Nephron progenitor cell (in vitro differentiated cells): Measurements from ENCODE around the gene LIPF.

Experiments used
- DNase-seq: peaks from one replicate; pipeline ENCODE4 v3.0.0; 2021
- H3K27ac Mint-ChIP-seq: 2 replicates; pipeline ENCODE4 v1.8.0; 2021; ENCODE audit warnings: mild to moderate bottlenecking, moderate library complexity, mixed read lengths
- H3K27me3 Mint-ChIP-seq: 2 replicates; pipeline ENCODE4 v1.8.0; 2021; ENCODE audit warnings: mild to moderate bottlenecking, low read depth, mixed read lengths; ENCODE audit not compliant: poor library complexity
- H3K36me3 Mint-ChIP-seq: 2 replicates; pipeline ENCODE4 v1.8.0; 2021; ENCODE audit warnings: low read depth, mixed read lengths
- H3K4me1 Mint-ChIP-seq: 2 replicates; pipeline ENCODE4 v1.8.0; 2021; ENCODE audit warnings: mixed read lengths
- H3K4me3 Mint-ChIP-seq: 2 replicates; pipeline ENCODE4 v1.8.0; 2021; ENCODE audit warnings: mild to moderate bottlenecking, moderate library complexity, mixed read lengths
- H3K9me3 Mint-ChIP-seq: 2 replicates; pipeline ENCODE4 v1.8.0; 2021; ENCODE audit warnings: mild to moderate bottlenecking, moderate library complexity, mixed read lengths
- TF ChIP-seq, protein P1 (sequence below): fragments of 200-600 bp; sonication (generic); IDR thresholded peaks from 2 replicates; pipeline ENCODE4 v1.5.0; 2021; ENCODE audit warnings: antibody characterized with exemption

Gene LIPF

DNA sequence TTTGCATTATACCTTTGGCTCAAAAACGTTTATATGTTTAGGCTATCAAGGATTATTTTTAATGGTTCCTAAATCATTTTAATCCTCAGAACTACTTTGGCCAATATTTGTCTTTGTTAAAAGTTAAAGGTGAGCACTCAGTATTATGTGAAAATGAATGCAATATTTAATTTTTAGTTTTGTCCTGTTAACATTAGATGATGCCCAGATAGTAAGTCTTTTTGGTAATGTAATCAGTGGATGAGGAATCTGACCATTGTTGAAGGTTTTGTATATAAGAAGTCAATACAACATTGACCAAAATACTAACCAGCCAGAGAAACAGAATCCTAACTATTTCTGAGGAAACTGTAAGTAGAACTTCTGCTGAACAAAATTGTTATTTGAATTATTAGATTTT lies at the start of gene LIPF:
Gene LIPF (plus strand): TSS at position 301 of the 400 bp plus-strand sequence. CDS start 2,856 bp downstream, outside the sequence.
- peaks cover 5% of the 10 kb centered on the region for H3K27me3 Mint-ChIP-seq
- TF ChIP-seq, protein P1, sequence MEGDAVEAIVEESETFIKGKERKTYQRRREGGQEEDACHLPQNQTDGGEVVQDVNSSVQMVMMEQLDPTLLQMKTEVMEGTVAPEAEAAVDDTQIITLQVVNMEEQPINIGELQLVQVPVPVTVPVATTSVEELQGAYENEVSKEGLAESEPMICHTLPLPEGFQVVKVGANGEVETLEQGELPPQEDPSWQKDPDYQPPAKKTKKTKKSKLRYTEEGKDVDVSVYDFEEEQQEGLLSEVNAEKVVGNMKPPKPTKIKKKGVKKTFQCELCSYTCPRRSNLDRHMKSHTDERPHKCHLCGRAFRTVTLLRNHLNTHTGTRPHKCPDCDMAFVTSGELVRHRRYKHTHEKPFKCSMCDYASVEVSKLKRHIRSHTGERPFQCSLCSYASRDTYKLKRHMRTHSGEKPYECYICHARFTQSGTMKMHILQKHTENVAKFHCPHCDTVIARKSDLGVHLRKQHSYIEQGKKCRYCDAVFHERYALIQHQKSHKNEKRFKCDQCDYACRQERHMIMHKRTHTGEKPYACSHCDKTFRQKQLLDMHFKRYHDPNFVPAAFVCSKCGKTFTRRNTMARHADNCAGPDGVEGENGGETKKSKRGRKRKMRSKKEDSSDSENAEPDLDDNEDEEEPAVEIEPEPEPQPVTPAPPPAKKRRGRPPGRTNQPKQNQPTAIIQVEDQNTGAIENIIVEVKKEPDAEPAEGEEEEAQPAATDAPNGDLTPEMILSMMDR, result no peak
- no peak within 1 kb of the TSS for H3K27ac Mint-ChIP-seq
- no peaks in the 10 kb centered on the region for H3K9me3 Mint-ChIP-seq
- no peak for DNase-seq
- H3K36me3 Mint-ChIP-seq, result no peaks in the 10 kb centered on the region
- no peaks in the 10 kb centered on the region for H3K4me1 Mint-ChIP-seq
- no peak within 1 kb of the TSS for H3K4me3 Mint-ChIP-seq

GRCh38 chr10:88616250-88616977 lies 47.8 kb upstream of the LIPF start:
- H3K27me3 Mint-ChIP-seq, result no peaks in the 10 kb centered on the region

GRCh38 chr10:88617772-88618300 lies 46.4 kb upstream of the LIPF start:
- DNase-seq, result no peak
- no peaks in the 10 kb centered on the region for H3K4me1 Mint-ChIP-seq
- no peak overlapping the region for H3K27ac Mint-ChIP-seq
- H3K4me3 Mint-ChIP-seq, result no peak overlapping the region
- no peaks in the 10 kb centered on the region for H3K36me3 Mint-ChIP-seq
- TF ChIP-seq, protein P1, result no peak
- H3K27me3 Mint-ChIP-seq, result no peaks in the 10 kb centered on the region
- H3K9me3 Mint-ChIP-seq, result no peaks in the 10 kb centered on the region

More at GRCh38 chr10:88616250-88616977, 47.8 kb upstream of the LIPF start:
- Mint-ChIP-seq H3K36me3 (no peaks in the 10 kb centered on the region), H3K4me3 (no peak overlapping the region), H3K9me3 (no peaks in the 10 kb centered on the region), H3K4me1 (no peaks in the 10 kb centered on the region), H3K27ac (no peak overlapping the region)
- TF ChIP-seq, protein P1, result no peak
- no peak for DNase-seq

DNA sequence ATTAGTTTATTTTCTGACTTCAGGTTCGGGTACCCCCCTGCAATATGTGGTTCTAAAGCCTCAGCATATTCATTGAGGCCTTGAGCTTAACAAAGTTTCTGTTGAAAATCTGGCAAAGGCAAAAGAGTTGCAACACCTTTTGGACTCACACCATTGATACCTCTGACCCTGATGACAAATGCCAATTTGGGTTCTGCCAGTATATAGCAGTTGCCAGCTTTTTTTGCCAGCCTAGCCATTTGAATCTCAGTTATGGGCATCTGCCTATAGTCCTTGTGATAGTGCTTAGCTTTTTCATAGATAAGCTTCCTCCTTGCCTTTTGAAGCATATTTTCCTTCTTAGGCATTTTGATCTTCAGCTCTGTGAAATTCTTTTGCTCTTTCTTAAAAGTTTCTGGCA lies 45.7 kb upstream of the LIPF start:
- Mint-ChIP-seq H3K36me3 (no peaks in the 10 kb centered on the region), H3K4me3 (no peak overlapping the region), H3K27ac (no peak overlapping the region), H3K4me1 (no peaks in the 10 kb centered on the region), H3K27me3 (no peaks in the 10 kb centered on the region), H3K9me3 (no peaks in the 10 kb centered on the region)
- no peak for DNase-seq
- TF ChIP-seq, protein P1, result no peak

DNA sequence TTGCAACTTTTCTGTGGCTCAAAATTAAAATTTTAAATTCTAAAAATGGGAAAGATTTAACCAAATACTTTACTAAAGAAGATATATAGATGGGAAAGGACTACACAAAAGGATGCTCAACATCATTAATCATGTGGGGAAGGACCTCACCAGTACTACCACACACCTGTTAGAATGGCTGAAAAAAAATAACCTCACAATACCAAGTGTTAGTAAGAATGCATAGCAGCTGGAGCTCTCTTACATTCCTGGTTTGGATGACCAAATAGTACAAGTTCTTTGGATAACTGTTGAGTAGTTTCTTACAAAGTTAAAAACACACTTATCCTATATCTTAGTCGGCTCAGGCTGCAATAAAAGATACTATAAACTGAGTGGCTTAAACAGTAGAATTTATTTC lies 43.8 kb upstream of the LIPF start:
- DNase-seq, result no peak
- no peaks in the 10 kb centered on the region for H3K36me3 Mint-ChIP-seq
- H3K27me3 Mint-ChIP-seq, result peaks cover 4% of the 10 kb centered on the region
- H3K9me3 Mint-ChIP-seq, result no peaks in the 10 kb centered on the region
- no peaks in the 10 kb centered on the region for H3K4me1 Mint-ChIP-seq
- TF ChIP-seq, protein P1, result no peak
- H3K4me3 Mint-ChIP-seq, result no peak overlapping the region
- H3K27ac Mint-ChIP-seq, result no peak overlapping the region

GRCh38 chr10:88623835-88624234 lies 40.4 kb upstream of the LIPF start:
- Mint-ChIP-seq H3K27me3 (peaks cover 8% of the 10 kb centered on the region), H3K9me3 (peaks cover 11% of the 10 kb centered on the region), H3K4me1 (no peaks in the 10 kb centered on the region), H3K4me3 (no peak overlapping the region), H3K36me3 (no peaks in the 10 kb centered on the region), H3K27ac (no peak overlapping the region)
- TF ChIP-seq, protein P1, result no peak
- no peak for DNase-seq
